Adrenal gland (tissue), 12 donors: ENCODE measurements around the gene S100A11. TPM values are rescaled to one million over a fixed set of nuclear protein-coding genes. Genes with fewer than 3 reads are reported as not detected.

Experiments
- DNase-seq, 7 donors: peaks; one replicate each; pipeline ENCODE4 v3.0.0-alpha.2; 2019 to 2020
- H3K27ac ChIP-seq, 5 donors: fragments of 200-600 bp; sonication (generic) in 4 of 5; 1 replicate in 3 of 5; 2 replicates in 2 of 5; pipeline versions ENCODE4 v1.5.1 to v1.8.0; 2016 to 2020; ENCODE audit warnings: mild to moderate bottlenecking in 1 of 5
- H3K27me3 ChIP-seq: fragments of 200-600 bp; 2 replicates; pipeline ENCODE4 v1.8.0; 2021
- H3K36me3 ChIP-seq, 2 donors: fragments of 200-600 bp; replicated peaks in 1 of 2; 1 replicate in 1 of 2; 2 replicates in 1 of 2; pipeline versions ENCODE4 v1.5.1 to v1.8.0; 2018 to 2022
- H3K4me1 ChIP-seq, 2 donors: fragments of 200-600 bp; replicated peaks in 1 of 2; 1 replicate in 1 of 2; 2 replicates in 1 of 2; pipeline versions ENCODE4 v1.5.1 to v1.8.0; 2018 to 2021
- H3K4me3 ChIP-seq, 4 donors: fragments of 200-600 bp; sonication (generic) in 3 of 4; one replicate each; pipeline ENCODE4 v1.5.1; 2016 to 2018
- H3K9me3 ChIP-seq, 3 donors: fragments of 200-600 bp; sonication (generic) in 1 of 3; replicated peaks in 1 of 3; 1 replicate in 2 of 3; 2 replicates in 1 of 3; pipeline versions ENCODE4 v1.5.1 to v1.8.0; 2016 to 2021
- CTCF ChIP-seq, 6 experiments: fragments of 450-650 bp in 4 of 6; fragments of 200-600 bp in 2 of 6; sonication (generic) in 1 of 6; IDR thresholded peaks; 1 replicate in 5 of 6; 2 replicates in 1 of 6; pipeline versions ENCODE4 v1.5.1 to v1.8.0; 2016 to 2021; ENCODE audit warnings: antibody characterized with exemption in 6 of 6, mild to moderate bottlenecking in 2 of 6, moderate library complexity in 1 of 6
- POLR2A ChIP-seq, 2 donors: fragments of 450-650 bp; IDR thresholded peaks; one replicate each; pipeline ENCODE4 v1.6.1; 2017; ENCODE audit warnings: antibody characterized with exemption in 2 of 2, mild to moderate bottlenecking in 2 of 2, moderate library complexity in 1 of 2
- WGBS, 4 donors: extraction: QIAGEN DNeasy Blood & Tissue Kit in 2 of 4; methylation state at CpG; one replicate each; pipeline versions ENCODE4 v1.1.5 to v1.1.7; 2013 to 2017; 5-methylcytosine and 5-hydroxymethylcytosine counted together
- intact Hi-C, 2 donors: fragments of 100-400 bp; cut with DNase I; formaldehyde crosslinking; loops; one replicate each; pipeline versions ENCODE4 v1.14.1 to v1.15.0; 2022 to 2023
- polyA plus RNA-seq, 3 donors: library from polyadenylated mRNA; stranded (reverse); fragments of 200-250 nt in 2 of 3; fragments of 350-450 nt in 1 of 3; fragmentation: Illumina TruSeq in 1 of 3; extraction: RNeasy Lipid Tissue Mini Kit (QIAGEN cat#74804) in 1 of 3; gene quantifications; one replicate each; pipeline ENCODE4 v1.2.3, GENCODE V29; 2013 to 2014
- total RNA-seq, 9 donors: library from RNA; depleted of rRNA in 4 of 9; stranded (reverse); fragments of >200 nt in 4 of 9; fragments of 120-200 nt in 1 of 9; fragmentation: NEBNext Ultra II Directional in 1 of 9; extraction: Animal tissue kit (Norgen Biotek cat#: 25700) in 1 of 9; gene quantifications; one replicate each; pipeline versions ENCODE4 v1.1.0 to v1.2.4, GENCODE V29; 2013 to 2023
- donor health status: healthy with polysubstance abuse.
- donor health status: Bipolar disorder and iron deficiency.
- donor health status: DM: yes; HTN: yes; CAD: no.
- donor health status: DM: no; HTN: no; CAD: no.
- donor health status: DM: no; HTN: no; CAD: no.
- donor health status: DM: yes; HTN: yes; CAD: no.

S100A11 gene
- total and polyA plus RNA-seq, 12 donors, result 66.8 to 1,160 (median 156) TPM

GRCh38 chr1:152001631-152002584 lies 34.9 kb downstream of the S100A11 start:
- TF ChIP-seq CTCF (IDR thresholded peaks at IDR 0.05) (peak; percentile 92 to 96 (median 93)), POLR2A (IDR thresholded peaks at IDR 0.05) (no peak)
- peak; percentile 82 to 97 (median 93) for DNase-seq
- H3K4me1 ChIP-seq, result peaks cover 0 to 8% of the 10 kb centered on the region in 2 donors
- 54 to 72% (median 62%) methylated on average over 3 to 4 of the region's 4 CpGs for WGBS, 4 donors
- no peaks in the 10 kb centered on the region for H3K9me3 ChIP-seq
- peak overlapping the region in 1 of 5 donors; percentile 86 for H3K27ac ChIP-seq
- no peaks in the 10 kb centered on the region for H3K36me3 ChIP-seq
- intact Hi-C loops, result no loop called here
- H3K27me3 ChIP-seq, result no peaks in the 10 kb centered on the region
- H3K4me3 ChIP-seq, result no peak overlapping the region

- Histone ChIP-seq H3K4me1 (peaks cover 0 to 8% of the 10 kb centered on the region in 2 donors), H3K27me3 (no peaks in the 10 kb centered on the region), H3K9me3 (no peaks in the 10 kb centered on the region), H3K36me3 (no peaks in the 10 kb centered on the region), H3K27ac (peak overlapping the region in 1 of 5 donors; percentile 86), H3K4me3 (no peak overlapping the region)
- no peak for TF ChIP-seq CTCF (IDR thresholded peaks at IDR 0.05)
- intact Hi-C loops, result no loop called here
- DNase-seq, result peak in 2 of 7 donors; percentile 15 to 22
- 39 to 69% (median 57%) methylated on average over 4 of the region's 4 CpGs for WGBS, 4 donors
These were observed 35.7 kb downstream of the S100A11 start for GRCh38 chr1:152000964-152001630.

GRCh38 chr1:151998611-151999362 lies 38.0 kb downstream of the S100A11 start:
- H3K27me3 ChIP-seq, result no peaks in the 10 kb centered on the region
- TF ChIP-seq CTCF (IDR thresholded peaks at IDR 0.05) (no peak), POLR2A (IDR thresholded peaks at IDR 0.05) (no peak)
- no peaks in the 10 kb centered on the region for H3K9me3 ChIP-seq
- H3K27ac ChIP-seq, result no peak overlapping the region
- no peak for DNase-seq
- intact Hi-C loops, result loop anchor here (2.0 to 5.0 kb wide), 2 partner anchors 64 to 66 kb away; no protein-coding TSS in a partner anchor
- H3K36me3 ChIP-seq, result no peaks in the 10 kb centered on the region
- H3K4me3 ChIP-seq, result no peak overlapping the region
- peaks cover 6 to 26% of the 10 kb centered on the region in 2 donors for H3K4me1 ChIP-seq

GRCh38 chr1:151997284-151997570 lies 39.6 kb downstream of the S100A11 start:
- intact Hi-C loops, result loop anchor here in 1 of 2 donors (5.0 kb wide), 1 partner anchor 65 kb away; no protein-coding TSS in a partner anchor
- no peak for DNase-seq
- H3K27ac ChIP-seq, result no peak overlapping the region
- no peaks in the 10 kb centered on the region for H3K36me3 ChIP-seq
- no peak overlapping the region for H3K4me3 ChIP-seq
- H3K9me3 ChIP-seq, result no peaks in the 10 kb centered on the region
- 95 to 100% (median 98%) methylated on average over 1 of the region's 1 CpG for whole genome bisulfite sequencing, 4 donors
- no peaks in the 10 kb centered on the region for H3K27me3 ChIP-seq
- no peak for TF ChIP-seq POLR2A (IDR thresholded peaks at IDR 0.05)
- TF ChIP-seq CTCF (IDR thresholded peaks at IDR 0.05), result no peak
- H3K4me1 ChIP-seq, result peaks cover 6 to 33% of the 10 kb centered on the region in 2 donors
